NCI-H146 treated with DMSO at 0.1 percent for 48 hours (cell line): Measurements from ENCODE around the gene ANXA7.
"Not testable (repeated sequence)": the region's sequence is repeated elsewhere in the genome, so short reads cannot be mapped to it uniquely, and the experiment has no call there.

Experiments used
- DNase-seq: peaks from one replicate; lab custom pipeline; 2025; ENCODE audit not compliant: unreplicated experiment; lab: John Stamatoyannopoulos, UW

ANXA7 gene

GRCh38 chr10:73408061-73408460, 5.8 kb downstream of the ANXA7 start:
- DNase-seq, result no peak

GRCh38 chr10:73407495-73407894, 6.4 kb downstream of the ANXA7 start:
- DNase-seq, result no peak

- no peak for DNase-seq
These were observed 7.0 kb downstream of the ANXA7 start for GRCh38 chr10:73406846-73407245.

GRCh38 chr10:73405556-73405955, 8.3 kb downstream of the ANXA7 start:
- DNase-seq, result no peak

- DNase-seq, result no peak
These were observed 9.2 kb downstream of the ANXA7 start for GRCh38 chr10:73404690-73405089.

- DNase-seq, result no peak
These were observed 12.2 kb downstream of the ANXA7 start for GRCh38 chr10:73401636-73402035.

GRCh38 chr10:73399063-73399462, 14.8 kb downstream of the ANXA7 start:
- no peak for DNase-seq

- no peak for DNase-seq
These were observed 15.8 kb downstream of the ANXA7 start for GRCh38 chr10:73398024-73398423.

- not testable (repeated sequence) for DNase-seq
These were observed 19.5 kb downstream of the ANXA7 start for GRCh38 chr10:73394325-73394724.

- DNase-seq, result no peak
These were observed 25.6 kb downstream of the ANXA7 start for GRCh38 chr10:73388228-73388627.

GRCh38 chr10:73386583-73386982, 27.3 kb downstream of the ANXA7 start:
- DNase-seq, result no peak

GRCh38 chr10:73379064-73379748, 34.7 kb downstream of the ANXA7 start:
- DNase-seq, result no peak

- DNase-seq, result no peak
These were observed 37.2 kb downstream of the ANXA7 start for GRCh38 chr10:73376679-73377078.

- no peak for DNase-seq
These were observed 45.6 kb downstream of the ANXA7 start for GRCh38 chr10:73368238-73368637.

GRCh38 chr10:73366381-73367298, 47.2 kb downstream of the ANXA7 start:
- DNase-seq, result no peak

GRCh38 chr10:73364964-73365363, 48.9 kb downstream of the ANXA7 start:
- DNase-seq, result no peak

GRCh38 chr10:73359492-73359891, 54.4 kb downstream of the ANXA7 start:
- no peak for DNase-seq

GRCh38 chr10:73358331-73359279, 55.3 kb downstream of the ANXA7 start, which contains the start of gene CFAP70:
TSS of gene CFAP70 (minus strand) at chr10:73358864. CDS start at chr10:73354796, 4,068 bp downstream.
- DNase-seq, result peak; percentile 94

GRCh38 chr10:73357821-73358220, 56.0 kb downstream of the ANXA7 start:
- DNase-seq, result no peak

GRCh38 chr10:73357166-73357565, 56.7 kb downstream of the ANXA7 start:
- no peak for DNase-seq

GRCh38 chr10:73344269-73344668, 69.6 kb downstream of the ANXA7 start:
- DNase-seq, result no peak
